ENCODE measurements around the gene UNC5CL.
"Not testable (repeated sequence)": the region's sequence is repeated elsewhere in the genome, so short reads cannot be mapped to it uniquely, and the experiment has no call there.

UNC5CL gene

GRCh38 chr6:41037107-41037900 is 1.7 kb downstream of the UNC5CL start:
- DNase-seq = no peak

GRCh38 chr6:41036601-41037000 is 2.4 kb downstream of the UNC5CL start:
- no peak for DNase-seq

GRCh38 chr6:41036186-41036585 is 2.8 kb downstream of the UNC5CL start:
- DNase-seq = no peak

- no peak for DNase-seq
Observed at GRCh38 chr6:41033776-41034175, 5.2 kb downstream of the UNC5CL start.

- no peak for DNase-seq
Observed at GRCh38 chr6:41032830-41033229, 6.2 kb downstream of the UNC5CL start.

- DNase-seq = no peak
Observed at GRCh38 chr6:41028561-41029412, 10.2 kb downstream of the UNC5CL start.

GRCh38 chr6:41027799-41028560 is 11.0 kb downstream of the UNC5CL start:
- DNase-seq = no peak

- no peak for DNase-seq
Observed at GRCh38 chr6:41027241-41027640, 11.8 kb downstream of the UNC5CL start.

- DNase-seq = no peak
Observed at GRCh38 chr6:41025966-41026530, 13.0 kb downstream of the UNC5CL start.

GRCh38 chr6:41023114-41023513 is 15.9 kb downstream of the UNC5CL start:
- no peak for DNase-seq

GRCh38 chr6:41022294-41022693 is 16.7 kb downstream of the UNC5CL start:
- no peak for DNase-seq

GRCh38 chr6:41021832-41022231 is 17.2 kb downstream of the UNC5CL start:
- DNase-seq = no peak

GRCh38 chr6:41017663-41018062 is 21.4 kb downstream of the UNC5CL start:
- no peak for DNase-seq

GRCh38 chr6:41015860-41016259 is 23.2 kb downstream of the UNC5CL start:
- DNase-seq = not testable (repeated sequence)

GRCh38 chr6:41014780-41015179 is 24.2 kb downstream of the UNC5CL start:
- no peak for DNase-seq

GRCh38 chr6:41013466-41014153 is 25.4 kb downstream of the UNC5CL start:
- DNase-seq = no peak

GRCh38 chr6:41011673-41012072 is 27.3 kb downstream of the UNC5CL start:
- DNase-seq = no peak

- no peak for DNase-seq
Observed at GRCh38 chr6:41009669-41010068, 29.4 kb downstream of the UNC5CL start.

- no peak for DNase-seq
Observed at GRCh38 chr6:41008011-41008410, 31.0 kb downstream of the UNC5CL start.

- not testable (repeated sequence) for DNase-seq
Observed at GRCh38 chr6:41006980-41007379, 32.0 kb downstream of the UNC5CL start.

GRCh38 chr6:41006217-41006616 is 32.8 kb downstream of the UNC5CL start:
- not testable (repeated sequence) for DNase-seq

GRCh38 chr6:41002168-41002567 is 36.9 kb downstream of the UNC5CL start:
- no peak for DNase-seq
